ENCODE data around the gene PLAAT2.

PLAAT2 gene

DNA sequence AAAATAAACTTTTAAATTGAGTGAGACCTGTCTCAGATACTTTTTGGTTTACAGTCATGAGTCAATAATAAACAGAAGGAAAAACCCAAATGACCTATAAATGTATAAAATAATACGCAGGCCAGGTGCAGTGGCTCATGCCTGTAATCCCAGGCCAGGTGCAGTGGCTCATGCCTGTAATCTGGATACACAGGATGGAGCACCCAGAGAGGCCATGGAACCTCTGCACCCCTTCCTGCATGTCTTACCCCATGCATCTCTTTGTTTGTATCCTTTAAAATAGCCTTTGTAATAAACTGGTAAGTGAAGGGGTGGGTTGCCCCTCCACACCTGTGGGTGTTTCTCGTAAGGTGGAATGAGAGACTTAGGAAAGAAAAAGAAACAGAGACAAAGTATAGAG, 35.5 kb downstream of the PLAAT2 start:
- no peak overlapping the region for H3K27ac ChIP-seq
- TF ChIP-seq CTCF (conservative IDR thresholded peaks at IDR 0.05; ENCODE audit: low read depth), result no peak
- ChIA-PET CTCF (no interaction called here), POLR2A (ENCODE audit: low non-redundant PET) (no interaction called here)
- no peak for DNase-seq (ENCODE audit: low spot score)

- POLR2A ChIA-PET (ENCODE audit: low non-redundant PET), result no interaction called here
Measured at GRCh38 chr11:63523151-63523550, 40.0 kb downstream of the PLAAT2 start.

DNA sequence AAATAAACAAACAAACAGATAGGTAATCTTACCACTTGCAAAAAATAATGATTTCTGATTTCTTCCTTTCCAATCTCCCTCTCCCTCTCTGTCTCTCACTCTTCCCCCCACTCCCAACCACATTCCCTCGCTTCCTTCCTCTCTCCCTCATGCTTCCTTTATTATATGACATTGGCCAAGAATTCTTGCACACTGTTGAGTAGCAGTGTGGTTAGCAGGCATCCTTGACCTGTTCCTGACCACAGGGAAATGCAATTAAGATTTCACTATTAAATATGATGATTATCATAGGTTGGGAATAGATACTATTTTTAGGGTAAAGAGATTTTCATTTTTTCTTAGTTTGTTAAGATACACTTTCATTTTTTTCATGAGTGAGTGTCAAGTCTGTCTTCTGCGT, 41.3 kb downstream of the PLAAT2 start:
- DNase-seq (ENCODE audit: low spot score), result no peak
- POLR2A ChIA-PET (ENCODE audit: low non-redundant PET), result no interaction called here
- no peak overlapping the region for H3K27ac ChIP-seq
- CTCF ChIA-PET, result no interaction called here
- no peak for TF ChIP-seq CTCF (conservative IDR thresholded peaks at IDR 0.05; ENCODE audit: low read depth)

More at GRCh38 chr11:63523151-63523550, 40.0 kb downstream of the PLAAT2 start:
- H3K27ac ChIP-seq, result no peak overlapping the region
- CTCF ChIA-PET, result interaction anchor here (0.6 kb wide), 1 partner anchor 9 kb away, joined by 5 read pairs; no protein-coding TSS in a partner anchor
- no peak for TF ChIP-seq CTCF (conservative IDR thresholded peaks at IDR 0.05; ENCODE audit: low read depth)
- DNase-seq (ENCODE audit: low spot score), result no peak

GRCh38 chr11:63520606-63521170, 42.5 kb downstream of the PLAAT2 start:
- no peak for TF ChIP-seq CTCF (conservative IDR thresholded peaks at IDR 0.05; ENCODE audit: low read depth)
- CTCF ChIA-PET, result no interaction called here
- no peak for DNase-seq (ENCODE audit: low spot score)
- no peak overlapping the region for H3K27ac ChIP-seq
- POLR2A ChIA-PET (ENCODE audit: low non-redundant PET), result no interaction called here

GRCh38 chr11:63518548-63518947, 44.6 kb downstream of the PLAAT2 start:
- ChIA-PET POLR2A (ENCODE audit: low non-redundant PET) (no interaction called here), CTCF (no interaction called here)
- no peak for TF ChIP-seq CTCF (conservative IDR thresholded peaks at IDR 0.05; ENCODE audit: low read depth)
- no peak for DNase-seq (ENCODE audit: low spot score)
- H3K27ac ChIP-seq, result no peak overlapping the region

- ChIA-PET CTCF (interaction anchor here (0.6 kb wide), 1 partner anchor 89 kb away, joined by 5 read pairs; no protein-coding TSS in a partner anchor), POLR2A (ENCODE audit: low non-redundant PET) (no interaction called here)
- no peak for DNase-seq (ENCODE audit: low spot score)
- no peak overlapping the region for H3K27ac ChIP-seq
- TF ChIP-seq CTCF (conservative IDR thresholded peaks at IDR 0.05; ENCODE audit: low read depth), result no peak
Measured at GRCh38 chr11:63517156-63517555, 46.0 kb downstream of the PLAAT2 start.

Data from RWPE1 (cell line).